Small intestine (tissue), 7 donors: Measurements from ENCODE around the gene CCDC88A. TPM values are rescaled to one million over a fixed set of nuclear protein-coding genes. Genes with fewer than 3 reads are reported as not detected.

ENCODE experiments used
- DNase-seq, 2 donors: peaks; one replicate each; pipeline versions ENCODE4 v3.0.0 to v3.0.0-alpha.2; 2013
- FAIRE-seq: peaks from 2 replicates; lab custom pipeline; 2012; peaks lifted over from hg19 to GRCh38; lab: Jason Lieb, UNC
- H3K27ac ChIP-seq, 3 donors: one replicate each; pipeline ENCODE4 v1.5.1; 2013; ENCODE audit warnings: low read length in 2 of 3, mild to moderate bottlenecking in 2 of 3, control low read depth in 1 of 3, inconsistent platforms in 1 of 3, low read depth in 1 of 3, moderate library complexity in 1 of 3
- H3K27me3 ChIP-seq, 3 donors: one replicate each; pipeline ENCODE4 v1.6.1; 2013; ENCODE audit warnings: low read length in 3 of 3, inconsistent platforms in 1 of 3; ENCODE audit not compliant: control insufficient read depth in 3 of 3, insufficient read depth in 3 of 3
- H3K36me3 ChIP-seq, 3 donors: one replicate each; pipeline ENCODE4 v1.6.1; 2013; ENCODE audit warnings: low read length in 3 of 3, inconsistent platforms in 1 of 3, low read depth in 1 of 3, mild to moderate bottlenecking in 1 of 3, moderate library complexity in 1 of 3; ENCODE audit not compliant: control insufficient read depth in 3 of 3, insufficient read depth in 2 of 3
- H3K4me1 ChIP-seq, 3 donors: one replicate each; pipeline ENCODE4 v1.6.1; 2013; ENCODE audit warnings: low read length in 2 of 3, inconsistent platforms in 1 of 3, low read depth in 1 of 3, mild to moderate bottlenecking in 1 of 3, moderate library complexity in 1 of 3; ENCODE audit not compliant: control insufficient read depth in 3 of 3, insufficient read depth in 2 of 3
- H3K4me3 ChIP-seq, 3 donors: one replicate each; pipeline ENCODE4 v1.5.1; 2013; ENCODE audit warnings: low read length in 3 of 3, control low read depth in 1 of 3, inconsistent platforms in 1 of 3, low read depth in 1 of 3, mild to moderate bottlenecking in 1 of 3, moderate library complexity in 1 of 3
- H3K9me3 ChIP-seq, 2 donors: one replicate each; pipeline ENCODE4 v1.6.1; 2013; ENCODE audit warnings: low read depth in 1 of 2, low read length in 1 of 2; ENCODE audit not compliant: control insufficient read depth in 2 of 2, insufficient read depth in 1 of 2
- WGBS, 3 donors: extraction: QIAGEN DNeasy Blood & Tissue Kit; methylation state at CpG; one replicate each; pipeline ENCODE4 v1.1.7; 2013; 5-methylcytosine and 5-hydroxymethylcytosine counted together
- polyA plus RNA-seq, 4 donors: library from polyadenylated mRNA; stranded (reverse) in 3 of 4; unstranded in 1 of 4; fragments of 200-250 nt in 3 of 4; fragments of 120-200 nt in 1 of 4; gene quantifications; one replicate each; pipeline versions ENCODE4 v1.2.1 to v1.2.3, GENCODE V29; 2013
- donor health status: healthy with polysubstance abuse.
- donor health status: control.
- donor health status: control.
- donor health status: Bipolar disorder and iron deficiency.
- donor health status: healthy.

The CCDC88A gene
- polyA plus RNA-seq, 4 donors = 0.67 to 12.9 (median 4.0) TPM

GRCh38 chr2:55384786-55385185 is 34.9 kb downstream of the CCDC88A start:
- WGBS, 3 donors = 86 to 92% (median 89%) methylated on average over 4 of the region's 4 CpGs
- H3K4me1 ChIP-seq = no peaks in the 10 kb centered on the region
- no peak overlapping the region for H3K27ac ChIP-seq
- no peaks in the 10 kb centered on the region for H3K9me3 ChIP-seq
- no peak overlapping the region for H3K4me3 ChIP-seq
- FAIRE-seq (no peak), DNase-seq (no peak)
- no peaks in the 10 kb centered on the region for H3K27me3 ChIP-seq
- H3K36me3 ChIP-seq = peaks cover 0 to 3% (median 0%) of the 10 kb centered on the region in 3 donors

- Histone ChIP-seq H3K4me1 (no peaks in the 10 kb centered on the region), H3K36me3 (peaks cover 0 to 3% (median 0%) of the 10 kb centered on the region in 3 donors), H3K4me3 (no peak overlapping the region), H3K9me3 (no peaks in the 10 kb centered on the region), H3K27ac (no peak overlapping the region), H3K27me3 (no peaks in the 10 kb centered on the region)
- DNase-seq = no peak
- no peak for FAIRE-seq
These were observed 48.3 kb downstream of the CCDC88A start for GRCh38 chr2:55371376-55371775.

- no peaks in the 10 kb centered on the region for H3K27me3 ChIP-seq
- no peaks in the 10 kb centered on the region for H3K9me3 ChIP-seq
- peaks cover 0 to 3% (median 0%) of the 10 kb centered on the region in 3 donors for H3K36me3 ChIP-seq
- DNase-seq = no peak
- no peak for FAIRE-seq
- no peak overlapping the region for H3K4me3 ChIP-seq
- no peaks in the 10 kb centered on the region for H3K4me1 ChIP-seq
- WGBS, 3 donors = 95 to 97% (median 96%) methylated on average over 4 of the region's 4 CpGs
- H3K27ac ChIP-seq = no peak overlapping the region
These were observed 49.4 kb downstream of the CCDC88A start for GRCh38 chr2:55370208-55370607.

- Histone ChIP-seq H3K4me3 (no peak overlapping the region), H3K27me3 (no peaks in the 10 kb centered on the region), H3K4me1 (no peaks in the 10 kb centered on the region), H3K36me3 (no peaks in the 10 kb centered on the region), H3K27ac (no peak overlapping the region), H3K9me3 (no peaks in the 10 kb centered on the region)
- 64 to 74% (median 74%) methylated on average over 3 of the region's 3 CpGs for WGBS, 3 donors
- FAIRE-seq (no peak), DNase-seq (no peak)
These were observed 54.4 kb downstream of the CCDC88A start for GRCh38 chr2:55365303-55365702.

GRCh38 chr2:55364189-55365055 is 55.2 kb downstream of the CCDC88A start:
- DNase-seq = no peak
- Histone ChIP-seq H3K9me3 (no peaks in the 10 kb centered on the region), H3K4me1 (no peaks in the 10 kb centered on the region), H3K4me3 (no peak overlapping the region), H3K27ac (no peak overlapping the region), H3K27me3 (no peaks in the 10 kb centered on the region), H3K36me3 (no peaks in the 10 kb centered on the region)
- no peak for FAIRE-seq
- 75 to 89% (median 87%) methylated on average over 3 of the region's 3 CpGs for WGBS, 3 donors

GRCh38 chr2:55363636-55364035 is 56.0 kb downstream of the CCDC88A start:
- Histone ChIP-seq H3K4me1 (no peaks in the 10 kb centered on the region), H3K27me3 (no peaks in the 10 kb centered on the region), H3K9me3 (no peaks in the 10 kb centered on the region), H3K4me3 (no peak overlapping the region), H3K36me3 (no peaks in the 10 kb centered on the region), H3K27ac (no peak overlapping the region)
- DNase-seq (no peak), FAIRE-seq (no peak)
- WGBS, 3 donors = 93 to 98% (median 98%) methylated on average over 3 of the region's 3 CpGs

GRCh38 chr2:55361465-55362189 is 58.0 kb downstream of the CCDC88A start:
- Histone ChIP-seq H3K36me3 (no peaks in the 10 kb centered on the region), H3K9me3 (no peaks in the 10 kb centered on the region), H3K4me1 (no peaks in the 10 kb centered on the region), H3K27me3 (no peaks in the 10 kb centered on the region), H3K27ac (no peak overlapping the region), H3K4me3 (no peak overlapping the region)
- DNase-seq (no peak), FAIRE-seq (no peak)
- WGBS, 3 donors = 63 to 65% (median 65%) methylated on average over 5 of the region's 5 CpGs

GRCh38 chr2:55358451-55358850 is 61.2 kb downstream of the CCDC88A start:
- 40 to 71% (median 56%) methylated on average over 1 of the region's 1 CpG for WGBS, 3 donors

More at GRCh38 chr2:55358451-55358850, 61.2 kb downstream of the CCDC88A start:
- Histone ChIP-seq H3K27me3 (no peaks in the 10 kb centered on the region), H3K9me3 (no peaks in the 10 kb centered on the region), H3K4me1 (no peaks in the 10 kb centered on the region), H3K36me3 (peaks cover 0 to 2% (median 0%) of the 10 kb centered on the region in 3 donors), H3K27ac (no peak overlapping the region), H3K4me3 (no peak overlapping the region)
- DNase-seq (no peak), FAIRE-seq (no peak)
